SH-SY5Y (cell line): Measurements from ENCODE around the gene SPTBN4.

ENCODE experiments used
- GATA2 ChIP-seq: IDR thresholded peaks from 2 replicates; pipeline ENCODE4 v1.6.1; 2011; ENCODE audit warnings: mild to moderate bottlenecking, low read depth, low read length
- GATA3 ChIP-seq: IDR thresholded peaks from 2 replicates; pipeline ENCODE4 v1.6.1; 2011; ENCODE audit warnings: low read depth, mild to moderate bottlenecking, low read length, moderate library complexity

- TF ChIP-seq GATA2 (no peak), GATA3 (no peak)
These were observed 136.8 kb downstream of the SPTBN4 start for GRCh38 chr19:40603389-40604170.
